Neural progenitor cell (in vitro differentiated cells): ENCODE data around the gene AEN. TPM values are rescaled to one million over a fixed set of nuclear protein-coding genes. Genes with fewer than 3 reads are reported as not detected.

Experiments
- DNase-seq: peaks from one replicate; pipeline ENCODE4 v3.0.0-alpha.2; 2016; ENCODE audit warnings: low spot score
- H2AFZ ChIP-seq: fragments of 200-600 bp; sonication (generic); replicated peaks from 2 replicates; pipeline ENCODE4 v1.6.1; 2016; ENCODE audit warnings: antibody characterized with exemption
- H3F3A ChIP-seq: fragments of 200-600 bp; sonication (generic); 2 replicates; pipeline ENCODE4 v1.6.1; 2016; ENCODE audit warnings: antibody characterized with exemption, low read depth
- H3K27ac ChIP-seq: fragments of 200-600 bp; sonication (generic); 2 replicates; pipeline ENCODE4 v1.5.1; 2016; ENCODE audit warnings: mild to moderate bottlenecking
- H3K27me3 ChIP-seq: fragments of 200-600 bp; sonication (generic); 2 replicates; pipeline ENCODE4 v1.6.1; 2016; ENCODE audit warnings: mild to moderate bottlenecking, moderate library complexity
- H3K36me3 ChIP-seq: fragments of 200-600 bp; sonication (generic); 2 replicates; pipeline ENCODE4 v1.5.1; 2016
- H3K4me1 ChIP-seq: fragments of 200-600 bp; sonication (generic); 2 replicates; pipeline ENCODE4 v1.6.1; 2016; ENCODE audit warnings: mixed run types
- H3K4me2 ChIP-seq: fragments of 200-600 bp; sonication (generic); 2 replicates; pipeline ENCODE4 v1.6.1; 2016
- H3K4me3 ChIP-seq: fragments of 200-600 bp; sonication (generic); 2 replicates; pipeline ENCODE4 v1.5.1; 2016
- H3K79me2 ChIP-seq: fragments of 200-600 bp; sonication (generic); 2 replicates; pipeline ENCODE4 v1.6.1; 2016; ENCODE audit warnings: low read depth
- H3K9ac ChIP-seq: fragments of 200-600 bp; sonication (generic); 2 replicates; pipeline ENCODE4 v1.6.1; 2016
- H3K9me3 ChIP-seq: fragments of 200-600 bp; sonication (generic); 2 replicates; pipeline ENCODE4 v1.5.1; 2016; ENCODE audit warnings: low read depth
- H4K20me1 ChIP-seq: fragments of 200-600 bp; sonication (generic); 2 replicates; pipeline ENCODE4 v1.6.1; 2016; ENCODE audit warnings: low read depth
- H3K27ac Mint-ChIP-seq: 3 replicates; pipeline ENCODE4 v1.8.0; 2021; ENCODE audit warnings: mixed read lengths
- H3K27me3 Mint-ChIP-seq: 2 replicates; pipeline ENCODE4 v1.8.0; 2022; ENCODE audit warnings: low read depth, mild to moderate bottlenecking, inconsistent platforms, moderate library complexity, mixed read lengths; ENCODE audit not compliant: insufficient read depth
- H3K36me3 Mint-ChIP-seq: 3 replicates; pipeline ENCODE4 v1.8.0; 2021; ENCODE audit warnings: mixed read lengths
- H3K4me1 Mint-ChIP-seq: 3 replicates; pipeline ENCODE4 v1.8.0; 2021; ENCODE audit warnings: mixed read lengths
- H3K4me3 Mint-ChIP-seq: 3 replicates; pipeline ENCODE4 v1.8.0; 2021; ENCODE audit warnings: mild to moderate bottlenecking, moderate library complexity, mixed read lengths
- H3K9me3 Mint-ChIP-seq: 3 replicates; pipeline ENCODE4 v1.8.0; 2020; ENCODE audit warnings: mixed read lengths
- EZH2 ChIP-seq: fragments of 200-600 bp; sonication (generic); IDR thresholded peaks from 2 replicates; pipeline ENCODE4 v1.6.1; 2017; ENCODE audit warnings: antibody characterized with exemption, mild to moderate bottlenecking, moderate library complexity
- EZH2phosphoT487 ChIP-seq: fragments of 200-600 bp; sonication (generic); IDR thresholded peaks from 2 replicates; pipeline ENCODE4 v1.6.1; 2017; ENCODE audit warnings: antibody characterized with exemption
- total RNA-seq: library from RNA; depleted of rRNA; stranded (reverse); fragments of >200 nt; gene quantifications from 2 replicates; pipeline ENCODE4 v1.2.3, GENCODE V29; 2015; ENCODE audit warnings: low replicate concordance
- TF ChIP-seq, protein P1 (sequence below): fragments of 200-600 bp; sonication (generic); IDR thresholded peaks from 2 replicates; pipeline ENCODE4 v1.5.1; 2017; ENCODE audit warnings: antibody characterized with exemption, mild to moderate bottlenecking

Gene AEN
- total RNA-seq, 1 donor from 2014 or later, result 35.0 TPM

DNA sequence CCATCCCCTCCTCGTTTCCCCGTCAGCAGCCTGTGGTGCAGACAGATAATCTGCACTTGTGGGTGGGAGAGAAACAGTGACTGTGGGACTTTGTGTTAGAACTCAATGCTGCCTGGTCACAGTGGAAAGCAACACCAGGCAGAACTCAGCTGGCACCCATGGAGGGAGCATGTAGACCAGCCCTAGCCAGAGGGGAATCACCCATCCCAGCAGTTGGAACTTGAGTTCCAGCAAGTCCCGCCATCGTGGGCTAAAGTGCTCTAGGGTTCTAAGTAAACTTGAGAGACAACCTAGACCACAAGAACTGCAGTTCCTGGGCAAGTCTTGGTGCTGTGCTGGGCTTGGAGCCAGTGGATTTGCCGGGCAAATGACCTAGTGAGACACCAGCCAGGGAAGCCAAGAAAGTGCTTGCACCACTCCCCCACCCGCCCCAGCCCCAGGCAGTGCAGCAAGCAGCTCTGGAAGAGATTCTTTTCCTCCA, 42.0 kb downstream of the AEN start:
- no peaks in the 10 kb centered on the region for H3K4me1 Mint-ChIP-seq
- Histone ChIP-seq H3K9ac (no peak overlapping the region), H3K79me2 (no peaks in the 10 kb centered on the region), H3K36me3 (no peaks in the 10 kb centered on the region), H3K27ac (no peak overlapping the region), H3K27me3 (no peaks in the 10 kb centered on the region), H2AFZ (no peak overlapping the region), H3K4me1 (no peaks in the 10 kb centered on the region), H3K4me3 (no peak overlapping the region), H3F3A (no peaks in the 10 kb centered on the region), H3K9me3 (no peaks in the 10 kb centered on the region), H3K4me2 (no peak overlapping the region), H4K20me1 (no peaks in the 10 kb centered on the region)
- peaks cover 1% of the 10 kb centered on the region for H3K9me3 Mint-ChIP-seq
- no peak overlapping the region for H3K4me3 Mint-ChIP-seq
- TF ChIP-seq, protein P1, sequence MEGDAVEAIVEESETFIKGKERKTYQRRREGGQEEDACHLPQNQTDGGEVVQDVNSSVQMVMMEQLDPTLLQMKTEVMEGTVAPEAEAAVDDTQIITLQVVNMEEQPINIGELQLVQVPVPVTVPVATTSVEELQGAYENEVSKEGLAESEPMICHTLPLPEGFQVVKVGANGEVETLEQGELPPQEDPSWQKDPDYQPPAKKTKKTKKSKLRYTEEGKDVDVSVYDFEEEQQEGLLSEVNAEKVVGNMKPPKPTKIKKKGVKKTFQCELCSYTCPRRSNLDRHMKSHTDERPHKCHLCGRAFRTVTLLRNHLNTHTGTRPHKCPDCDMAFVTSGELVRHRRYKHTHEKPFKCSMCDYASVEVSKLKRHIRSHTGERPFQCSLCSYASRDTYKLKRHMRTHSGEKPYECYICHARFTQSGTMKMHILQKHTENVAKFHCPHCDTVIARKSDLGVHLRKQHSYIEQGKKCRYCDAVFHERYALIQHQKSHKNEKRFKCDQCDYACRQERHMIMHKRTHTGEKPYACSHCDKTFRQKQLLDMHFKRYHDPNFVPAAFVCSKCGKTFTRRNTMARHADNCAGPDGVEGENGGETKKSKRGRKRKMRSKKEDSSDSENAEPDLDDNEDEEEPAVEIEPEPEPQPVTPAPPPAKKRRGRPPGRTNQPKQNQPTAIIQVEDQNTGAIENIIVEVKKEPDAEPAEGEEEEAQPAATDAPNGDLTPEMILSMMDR, result no peak
- TF ChIP-seq EZH2phosphoT487 (no peak), EZH2 (no peak)
- H3K36me3 Mint-ChIP-seq, result no peaks in the 10 kb centered on the region
- DNase-seq, result no peak
- no peak overlapping the region for H3K27ac Mint-ChIP-seq
- H3K27me3 Mint-ChIP-seq, result no peaks in the 10 kb centered on the region

DNA sequence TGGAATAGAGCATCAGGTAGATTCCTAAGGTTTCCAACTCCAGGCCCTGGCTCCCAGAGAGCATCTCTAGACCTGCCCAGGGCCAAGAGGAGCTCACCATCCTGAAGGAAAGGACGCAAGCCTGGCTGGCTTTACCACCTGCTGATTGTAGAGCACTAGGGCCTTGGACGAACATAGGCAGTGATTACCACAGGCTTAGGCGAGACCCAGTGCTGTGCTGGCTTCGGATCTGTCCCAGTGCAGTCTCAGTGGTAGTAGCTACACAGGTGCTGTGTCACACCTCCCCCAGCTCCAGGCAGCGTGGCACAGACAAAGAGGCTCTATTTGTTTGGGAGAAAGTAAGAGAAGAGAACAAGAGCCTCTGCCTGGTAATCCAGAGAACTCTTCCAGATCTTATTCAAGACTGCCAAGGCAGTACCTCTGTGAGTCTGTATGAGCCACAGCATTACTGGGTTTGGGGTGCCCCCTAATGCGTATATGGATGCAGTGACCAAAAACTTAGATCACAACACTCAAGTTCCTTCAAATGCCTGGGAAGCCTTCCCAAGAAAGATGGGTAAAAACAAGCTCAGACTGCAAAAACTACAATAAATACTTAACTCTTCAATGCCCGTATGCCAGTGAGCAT, 43.1 kb downstream of the AEN start:
- Histone ChIP-seq H4K20me1 (no peaks in the 10 kb centered on the region), H2AFZ (no peak overlapping the region), H3K4me3 (no peak overlapping the region), H3K9me3 (no peaks in the 10 kb centered on the region), H3K79me2 (no peaks in the 10 kb centered on the region), H3K36me3 (no peaks in the 10 kb centered on the region), H3K9ac (no peak overlapping the region), H3K27me3 (no peaks in the 10 kb centered on the region), H3K4me2 (no peak overlapping the region), H3K27ac (no peak overlapping the region), H3F3A (no peaks in the 10 kb centered on the region), H3K4me1 (no peaks in the 10 kb centered on the region)
- H3K27ac Mint-ChIP-seq, result no peak overlapping the region
- H3K9me3 Mint-ChIP-seq, result peaks cover 1% of the 10 kb centered on the region
- no peaks in the 10 kb centered on the region for H3K36me3 Mint-ChIP-seq
- TF ChIP-seq EZH2 (no peak), EZH2phosphoT487 (no peak)
- TF ChIP-seq, protein P1, result peak; percentile 18
- H3K27me3 Mint-ChIP-seq, result no peaks in the 10 kb centered on the region
- no peaks in the 10 kb centered on the region for H3K4me1 Mint-ChIP-seq
- H3K4me3 Mint-ChIP-seq, result no peak overlapping the region
- no peak for DNase-seq

DNA sequence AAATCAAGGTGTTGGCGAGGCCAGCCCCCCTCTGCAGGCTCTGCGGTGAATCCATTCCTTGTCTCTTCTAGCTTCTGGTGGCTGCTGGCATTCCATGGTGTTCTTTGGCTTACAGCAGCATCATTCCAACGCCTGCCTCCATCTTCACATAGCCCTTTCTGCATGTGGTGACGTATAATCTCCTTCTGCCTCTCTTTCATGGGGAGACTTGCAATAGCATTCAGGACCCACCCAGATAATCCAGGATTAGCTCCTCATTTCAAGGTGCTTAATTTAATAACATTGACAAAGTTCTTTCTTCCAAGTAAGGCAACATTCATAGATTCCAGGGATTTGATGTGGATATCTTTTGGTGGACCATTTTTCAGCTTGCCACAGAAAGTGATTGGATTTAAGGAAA, 53.5 kb downstream of the AEN start:
- TF ChIP-seq EZH2 (no peak), EZH2phosphoT487 (no peak)
- TF ChIP-seq, protein P1, result no peak
- no peaks in the 10 kb centered on the region for H4K20me1 ChIP-seq
- Mint-ChIP-seq H3K27me3 (no peaks in the 10 kb centered on the region), H3K9me3 (peaks cover 2% of the 10 kb centered on the region), H3K27ac (no peak overlapping the region), H3K36me3 (no peaks in the 10 kb centered on the region), H3K4me1 (no peaks in the 10 kb centered on the region), H3K4me3 (no peak overlapping the region)
- peaks cover 10% of the 10 kb centered on the region for H3K4me1 ChIP-seq
- DNase-seq, result peak; percentile 41
- H3K27me3 ChIP-seq, result peaks cover 14% of the 10 kb centered on the region
- no peaks in the 10 kb centered on the region for H3K79me2 ChIP-seq
- no peak overlapping the region for H3K4me2 ChIP-seq
- no peaks in the 10 kb centered on the region for H3K36me3 ChIP-seq
- H3K27ac ChIP-seq, result no peak overlapping the region
- H2AFZ ChIP-seq, result peak overlapping the region; percentile 15
- H3K9ac ChIP-seq, result no peak overlapping the region
- no peaks in the 10 kb centered on the region for H3F3A ChIP-seq
- no peak overlapping the region for H3K4me3 ChIP-seq
- H3K9me3 ChIP-seq, result no peaks in the 10 kb centered on the region
